ENCODE measurements around the gene MSANTD2.

MSANTD2 gene

GRCh38 chr11:124769806-124770774, 30.1 kb downstream of the MSANTD2 start:
- no peak for DNase-seq

DNA sequence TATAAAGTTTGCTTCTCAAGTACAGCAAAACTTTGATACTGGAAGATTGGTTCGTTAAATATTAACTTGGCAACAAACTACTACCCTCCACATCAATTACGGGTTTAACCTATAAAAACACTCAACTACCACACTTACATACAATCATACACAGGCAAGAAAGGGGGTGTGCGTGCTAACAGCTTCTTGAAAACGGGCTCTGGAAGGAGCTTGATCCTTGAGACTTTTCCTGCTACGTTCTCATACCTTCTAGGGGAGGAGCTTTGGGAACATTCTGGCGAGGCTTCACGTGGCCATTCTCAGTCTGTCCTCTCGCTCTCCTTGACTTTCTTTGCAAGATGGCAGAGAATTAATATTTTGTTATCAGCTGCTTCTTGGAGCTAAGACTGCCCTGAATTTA, 31.3 kb downstream of the MSANTD2 start:
- DNase-seq, result no peak

- no peak for DNase-seq
These were observed 34.0 kb downstream of the MSANTD2 start for GRCh38 chr11:124766156-124766555.

DNA sequence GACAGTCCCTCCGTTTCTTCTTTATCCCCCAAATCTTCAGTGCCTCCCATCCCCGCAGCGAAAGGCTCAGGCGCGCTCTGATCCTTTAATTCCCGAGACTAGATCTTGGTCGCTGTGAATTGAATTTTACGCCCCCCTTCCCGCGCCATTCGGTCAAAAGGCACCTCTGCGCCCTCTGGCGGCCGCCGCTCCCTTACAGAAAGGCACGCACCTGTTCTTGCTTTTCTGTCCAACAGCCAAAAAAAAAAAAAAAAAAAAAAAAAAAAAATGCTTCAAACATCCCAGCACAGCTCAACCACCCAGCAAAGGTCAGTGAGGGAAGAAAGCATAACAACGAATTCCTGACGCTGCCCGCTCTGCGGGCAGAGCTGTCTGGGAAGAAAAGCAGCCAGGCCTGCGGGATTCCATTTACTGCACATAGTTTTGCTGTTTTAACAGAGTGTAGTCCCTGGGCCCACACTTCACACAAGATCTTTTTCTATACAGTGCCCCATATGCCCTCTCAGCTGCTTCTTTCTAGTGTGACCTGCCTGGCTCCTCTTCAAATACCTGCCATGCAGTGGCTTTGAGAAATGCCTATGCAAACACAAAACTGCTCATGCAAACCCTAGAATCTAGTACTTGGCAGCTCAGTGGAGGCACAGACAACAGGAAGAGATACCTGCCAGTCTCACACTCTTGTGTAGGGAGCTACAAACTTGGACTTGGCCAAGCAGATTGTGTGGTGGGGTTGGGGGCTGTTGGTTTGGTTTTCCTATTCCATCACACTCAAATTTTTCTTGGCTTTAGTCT, 36.9 kb downstream of the MSANTD2 start:
- peak; percentile 46 for DNase-seq

DNA sequence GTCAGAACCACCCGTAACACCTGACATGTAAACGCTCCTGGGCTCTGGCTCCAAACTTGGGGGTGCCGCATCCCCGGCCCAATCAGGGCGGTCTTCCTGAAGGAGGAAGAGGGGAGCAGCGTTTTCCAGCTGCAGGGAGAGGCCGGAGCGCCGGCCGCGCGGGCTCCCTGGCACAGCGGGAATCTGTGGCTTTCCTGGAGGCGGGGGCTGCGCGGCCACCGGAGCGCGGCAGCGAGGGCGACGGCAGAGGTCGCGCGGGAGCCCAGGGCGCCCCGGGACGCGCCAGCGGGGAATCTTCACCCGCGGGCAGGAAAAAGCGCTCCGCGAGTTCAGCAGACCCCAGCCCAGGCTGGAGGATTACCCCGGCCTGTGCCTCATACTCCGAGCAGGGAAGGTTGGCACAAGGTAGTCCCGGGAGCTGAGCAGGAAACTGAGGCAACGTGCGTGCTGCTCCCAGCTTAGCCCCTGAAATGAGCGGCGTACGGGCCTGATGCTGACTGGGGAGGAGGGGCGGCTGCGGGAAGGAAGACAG, 37.5 kb downstream of the MSANTD2 start:
- DNase-seq, result no peak

DNA sequence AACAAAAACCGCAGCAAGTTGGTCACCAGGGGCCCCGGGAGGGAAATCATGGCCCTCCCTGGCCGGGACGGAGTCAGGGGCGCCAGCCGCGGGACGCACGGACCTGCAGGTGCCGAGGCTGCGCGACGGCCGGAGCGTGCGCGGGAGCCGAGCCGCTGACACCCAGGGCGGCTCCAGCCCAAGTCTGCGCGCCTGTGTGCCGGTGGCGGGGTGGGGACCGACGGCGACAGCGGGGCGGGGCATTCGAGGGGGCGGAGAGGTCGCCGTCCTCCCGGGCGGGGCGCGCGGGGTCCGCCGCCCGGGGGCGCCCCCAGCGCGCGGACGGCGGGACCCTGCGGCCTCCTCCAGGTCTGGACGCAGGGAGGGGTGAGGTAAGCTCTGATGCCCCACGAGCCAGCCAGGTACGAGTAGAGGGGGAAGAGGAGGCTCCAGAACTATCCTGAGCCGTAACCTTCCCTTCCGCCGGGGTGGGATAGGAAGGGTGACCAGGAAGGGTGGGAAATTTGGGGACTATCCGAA, 38.0 kb downstream of the MSANTD2 start, which contains the start of gene ESAM:
TSS of gene ESAM (minus strand) at position 186 of the 519 bp plus-strand sequence. CDS start at position 50, 136 bp downstream.
- DNase-seq, result no peak

DNA sequence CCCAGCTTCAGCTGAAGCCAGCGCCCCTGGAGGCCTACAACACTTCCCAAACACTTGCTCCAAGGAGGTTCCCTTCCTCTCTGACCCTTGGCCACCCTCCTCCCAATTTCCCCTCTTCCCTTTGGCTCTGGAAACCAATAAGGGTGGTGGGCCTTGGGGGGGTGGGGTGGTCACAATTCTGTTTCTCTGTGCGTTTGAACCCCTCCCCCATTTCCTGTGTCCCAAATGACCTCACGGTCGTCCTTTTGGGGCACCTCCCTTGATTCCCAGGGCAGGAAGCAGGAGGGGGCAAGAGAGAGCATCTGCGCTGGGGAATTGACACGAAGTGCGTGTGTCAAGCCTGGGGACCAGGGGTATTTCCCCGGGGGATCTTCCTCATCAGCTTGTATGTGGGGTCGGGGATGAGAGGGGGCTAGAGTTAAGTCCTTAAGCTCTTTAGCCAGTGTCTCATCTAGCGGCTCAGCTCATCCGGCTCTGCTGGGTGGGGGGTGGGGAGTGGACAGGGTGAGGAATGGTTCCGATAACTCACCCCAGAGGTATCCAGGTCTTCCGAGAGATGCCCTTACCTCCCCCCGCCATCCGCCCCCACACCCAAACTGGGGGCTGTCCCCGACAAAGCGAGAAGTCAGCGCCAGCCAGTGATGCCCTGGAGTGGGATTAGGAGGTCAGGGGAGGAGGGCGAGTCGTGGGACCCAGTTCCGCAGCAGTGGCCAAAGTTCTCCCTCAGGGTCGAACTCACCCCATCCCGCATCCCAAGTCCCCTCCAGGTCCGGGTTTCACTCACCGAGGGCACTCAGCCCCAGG, 38.7 kb downstream of the MSANTD2 start:
- DNase-seq, result no peak

DNA sequence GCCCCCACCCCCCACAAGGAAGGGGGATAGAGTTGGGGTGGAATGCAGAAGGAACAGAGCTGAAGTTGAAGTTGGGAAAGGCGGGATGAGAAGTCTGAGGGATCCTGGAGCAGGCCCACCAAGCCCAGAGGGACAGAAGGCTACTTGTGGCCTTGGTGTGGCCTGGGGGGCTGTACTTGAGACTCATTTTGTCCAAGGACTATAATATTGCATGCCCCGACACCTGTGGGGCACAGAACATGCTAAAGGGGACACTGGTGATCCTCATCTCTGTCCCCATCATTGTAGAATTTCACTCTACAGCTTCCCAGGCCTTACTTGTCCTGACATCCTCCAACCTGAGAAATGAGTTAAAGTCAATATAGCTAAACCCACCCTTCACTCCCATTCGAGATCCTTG, 39.4 kb downstream of the MSANTD2 start:
- no peak for DNase-seq

DNA sequence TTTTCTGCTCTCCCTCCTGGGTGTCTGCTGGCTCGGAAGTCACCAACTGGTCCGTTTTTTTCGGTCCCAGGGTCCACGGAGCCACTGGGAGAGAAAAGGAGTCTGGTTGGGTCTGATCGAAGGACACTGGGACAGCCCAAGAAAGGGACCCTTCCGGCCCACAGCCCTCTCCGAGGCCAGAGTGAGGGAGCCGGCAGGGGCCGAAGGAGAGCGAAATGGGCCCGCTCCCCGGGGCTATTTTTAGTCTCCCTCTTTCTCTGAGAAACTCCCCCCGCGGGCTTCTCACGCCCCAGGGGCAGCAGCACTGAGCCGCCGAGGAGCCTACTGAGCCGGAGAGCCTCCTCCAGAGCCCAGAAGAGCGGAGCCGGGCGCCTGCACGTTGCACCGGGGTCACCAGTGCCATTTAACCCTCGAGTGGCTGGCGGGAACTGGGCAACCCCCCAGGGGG, 40.0 kb downstream of the MSANTD2 start:
- DNase-seq, result no peak

- DNase-seq, result no peak
These were observed 40.7 kb downstream of the MSANTD2 start for GRCh38 chr11:124759266-124760204.

DNA sequence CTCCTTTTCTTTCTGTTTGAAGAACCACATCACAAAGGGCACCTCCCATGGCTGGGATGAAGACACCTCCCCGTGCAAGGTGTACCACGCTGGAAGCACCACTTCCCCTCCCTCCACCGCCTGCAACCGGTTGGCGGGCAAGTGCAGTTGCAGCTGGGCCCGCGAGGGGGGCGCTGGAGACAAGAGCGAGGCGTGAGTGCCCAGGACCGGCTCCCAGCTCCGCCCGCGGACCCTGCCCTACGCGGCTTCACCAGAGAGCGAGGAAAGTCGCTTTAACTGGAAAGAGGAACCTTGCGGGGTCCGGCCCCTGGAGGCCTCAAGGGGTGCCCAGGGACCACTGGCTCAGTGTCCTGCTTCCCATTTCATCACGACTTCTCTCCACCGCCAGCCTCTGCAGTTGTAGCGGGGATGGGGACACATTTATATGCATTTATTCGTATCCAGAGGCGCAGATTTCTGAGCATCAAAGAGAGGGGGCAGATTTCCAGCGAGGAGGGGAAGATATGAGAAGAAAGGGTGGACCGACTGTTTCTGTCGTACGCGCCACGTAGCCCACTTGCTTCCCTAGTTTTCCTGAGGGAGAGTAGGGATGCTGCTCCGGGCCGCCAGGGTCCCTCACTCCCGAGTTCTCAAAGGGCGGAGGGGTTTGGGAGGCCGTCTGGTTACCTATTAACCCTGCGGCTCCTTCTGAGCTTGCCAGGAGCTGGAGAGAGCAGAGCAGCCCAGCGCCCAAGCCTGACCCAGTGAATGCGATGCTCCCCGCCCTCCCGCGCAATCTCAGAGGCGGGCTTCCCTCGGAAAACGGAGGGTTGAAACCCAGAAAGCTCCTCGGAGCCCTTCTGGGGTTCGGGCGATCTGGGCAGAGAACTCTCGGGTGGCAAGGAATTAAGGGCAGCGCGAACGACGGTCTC, 41.6 kb downstream of the MSANTD2 start:
- no peak for DNase-seq

DNA sequence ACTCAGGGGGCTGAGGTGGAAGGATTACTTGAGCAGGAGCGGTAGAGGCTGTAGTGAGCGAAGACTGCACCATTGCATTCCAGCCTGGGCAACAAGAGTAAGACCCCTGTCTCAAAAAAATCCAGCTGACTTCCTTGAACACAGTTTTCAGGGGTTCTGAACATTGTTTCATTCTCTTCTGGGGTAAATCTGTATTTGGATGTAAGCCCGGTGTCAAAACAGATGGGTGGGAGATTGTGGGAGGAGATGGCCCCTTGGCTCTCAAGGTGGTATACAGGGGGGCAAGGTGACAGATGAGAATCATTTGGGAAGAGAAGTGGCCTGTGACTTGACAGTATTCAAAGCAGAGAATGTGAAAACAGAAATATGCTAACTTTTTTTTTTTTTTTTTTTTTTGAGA, 42.9 kb downstream of the MSANTD2 start:
- DNase-seq, result no peak

DNA sequence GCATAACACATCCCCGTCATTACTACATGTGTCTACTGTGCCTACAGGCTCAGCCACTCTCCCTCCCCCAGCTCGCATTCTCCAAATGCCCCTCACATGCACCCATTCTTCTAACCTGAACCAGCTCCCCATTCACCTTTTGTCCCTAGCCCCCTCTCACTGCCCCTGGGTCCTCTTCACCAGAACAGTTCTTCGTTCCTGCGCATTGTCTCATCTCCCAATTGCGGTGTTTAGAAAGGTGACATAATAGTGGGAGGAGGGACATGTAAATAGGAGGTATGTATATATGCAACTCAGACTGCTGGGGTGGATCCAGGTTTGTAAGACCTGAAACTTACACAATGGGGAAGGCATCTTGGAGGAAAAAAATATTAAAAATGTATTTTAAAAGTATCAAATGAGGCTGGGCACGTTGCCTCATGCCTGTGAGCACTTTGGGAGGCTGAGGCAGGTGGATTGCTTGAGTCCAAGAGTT, 43.4 kb downstream of the MSANTD2 start:
- DNase-seq, result no peak

DNA sequence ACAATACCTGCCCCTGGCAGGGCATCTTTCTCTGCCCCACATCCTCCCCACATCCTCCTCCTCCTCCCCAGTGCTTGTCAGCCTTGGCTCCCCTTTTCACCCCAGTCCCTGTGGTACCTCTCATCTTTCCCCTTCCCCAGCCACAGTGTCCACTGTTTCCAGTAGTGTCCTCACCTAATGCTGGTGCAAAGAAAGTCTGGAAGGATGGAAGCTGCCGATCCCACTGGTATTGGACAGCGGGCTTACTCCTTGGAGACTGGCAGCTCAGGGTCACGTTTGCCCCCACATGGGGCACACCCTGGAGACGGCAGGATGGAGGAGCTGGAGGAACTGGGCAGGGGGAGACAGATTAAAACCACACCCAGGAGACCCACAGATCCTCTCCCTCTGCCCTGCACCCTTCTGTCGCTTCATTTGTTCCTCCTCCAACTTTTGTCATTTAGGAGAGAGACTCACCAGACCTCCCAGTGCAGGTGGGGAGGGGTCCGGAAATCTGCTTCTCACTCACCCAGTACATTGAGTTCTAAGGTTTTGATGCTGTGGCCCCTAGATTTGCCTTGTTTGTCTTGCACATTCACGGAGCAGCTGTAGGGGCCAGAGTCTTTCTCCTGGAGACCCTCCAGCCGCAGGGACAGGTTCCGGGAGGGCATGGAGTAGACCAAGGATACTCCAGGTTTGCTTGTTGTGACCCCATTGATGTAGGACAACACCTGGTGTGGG, 44.0 kb downstream of the MSANTD2 start:
- no peak for DNase-seq

DNA sequence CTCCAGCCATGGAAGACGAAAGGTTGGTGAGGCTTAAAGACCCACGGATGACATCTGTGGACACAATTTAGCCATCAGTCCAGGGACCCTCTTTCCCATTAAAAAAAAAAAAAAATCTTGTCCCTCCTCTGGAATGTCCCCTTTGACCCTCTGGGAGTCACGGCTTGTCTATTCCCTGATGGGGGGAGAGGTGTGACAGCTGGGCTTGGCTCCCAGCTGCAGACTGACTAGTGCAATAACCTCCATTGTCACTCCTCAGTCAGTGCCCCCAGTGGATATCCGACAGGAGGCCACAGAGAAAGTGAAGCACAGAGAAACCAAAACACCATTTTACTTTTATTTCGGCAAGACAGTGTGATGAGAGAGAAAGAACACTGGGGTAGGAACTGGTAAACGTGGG, 45.5 kb downstream of the MSANTD2 start:
- no peak for DNase-seq

GRCh38 chr11:124754309-124754708, 45.9 kb downstream of the MSANTD2 start:
- DNase-seq, result no peak

GRCh38 chr11:124753624-124754023, 46.6 kb downstream of the MSANTD2 start:
- no peak for DNase-seq

- DNase-seq, result no peak
These were observed 47.0 kb downstream of the MSANTD2 start for GRCh38 chr11:124753205-124753604.

- no peak for DNase-seq
These were observed 47.6 kb downstream of the MSANTD2 start for GRCh38 chr11:124752471-124753102.

Measured in DMS 273 treated with DMSO at 0.1 percent for 48 hours (cell line).